Body of pancreas (tissue), 4 donors: Measurements from ENCODE around the gene TXNDC11. TPM values are rescaled to one million over a fixed set of nuclear protein-coding genes. Genes with fewer than 3 reads are reported as not detected.
A peak's percentile ranks its signal among the peaks of the same experiment; 100 is the strongest.

Experiments used
- ATAC-seq: fragments of 150-250 bp; one replicate; pipeline ENCODE4 v1.9.1; 2016
- DNase-seq, 4 donors: peaks; one replicate each; pipeline ENCODE4 v3.0.0-alpha.2; 2019
- H3K27ac ChIP-seq, 4 donors: fragments of 200-600 bp; sonication (generic); 1 replicate in 3 of 4; 2 replicates in 1 of 4; pipeline versions ENCODE4 v1.5.1 to v1.6.1; 2016 to 2019; ENCODE audit warnings: mild to moderate bottlenecking in 1 of 4, mixed read lengths in 1 of 4, moderate library complexity in 1 of 4
- H3K27me3 ChIP-seq, 2 donors: fragments of 200-600 bp; sonication (generic); one replicate each; pipeline ENCODE4 v1.6.0; 2016; ENCODE audit warnings: mild to moderate bottlenecking in 1 of 2
- H3K36me3 ChIP-seq, 2 donors: fragments of 200-600 bp; sonication (generic); replicated peaks in 1 of 2; 2 replicates each; pipeline ENCODE4 v1.5.1; 2016; ENCODE audit warnings: low read depth in 2 of 2; ENCODE audit not compliant: insufficient read depth in 1 of 2
- H3K4me1 ChIP-seq: fragments of 200-600 bp; sonication (generic); one replicate; pipeline ENCODE4 v1.6.0; 2016
- H3K4me3 ChIP-seq, 2 donors: fragments of 200-600 bp; sonication (generic); 1 replicate in 1 of 2; 2 replicates in 1 of 2; pipeline ENCODE4 v1.5.1; 2016 to 2019
- H3K9me3 ChIP-seq, 3 donors: fragments of 200-600 bp; sonication (generic); 1 replicate in 2 of 3; 2 replicates in 1 of 3; pipeline ENCODE4 v1.5.1; 2016
- CTCF ChIP-seq, 7 experiments: fragments of 450-650 bp in 4 of 7; fragments of 200-600 bp in 3 of 7; sonication (generic) in 3 of 7; IDR thresholded peaks; one replicate each; pipeline ENCODE4 v1.5.1; 2016 to 2019; ENCODE audit warnings: antibody characterized with exemption in 7 of 7
- POLR2A ChIP-seq, 3 donors: fragments of 450-650 bp; IDR thresholded peaks; one replicate each; pipeline ENCODE4 v1.6.1; 2016; ENCODE audit warnings: antibody characterized with exemption in 3 of 3, mild to moderate bottlenecking in 2 of 3
- WGBS, 2 donors: methylation state at CpG; one replicate each; pipeline ENCODE4 v1.1.5; 2017; 5-methylcytosine and 5-hydroxymethylcytosine counted together
- intact Hi-C: fragments of 100-400 bp; cut with DNase I; formaldehyde crosslinking; loops from one replicate; pipeline ENCODE4 v1.15.1; 2023
- small RNA-seq: library from RNA; depleted of rRNA; stranded (forward); fragments of <200 nt; gene quantifications from one replicate; pipeline ENCODE3, GENCODE V24; 2016
- total RNA-seq, 2 donors: library from RNA; depleted of rRNA; stranded (reverse); fragments of >200 nt; gene quantifications; one replicate each; pipeline ENCODE4 v1.1.0, GENCODE V29; 2016

The TXNDC11 gene
- total RNA-seq, 2 donors from 2014 or later, result 38.4 to 90.3 TPM

- Histone ChIP-seq H3K36me3 (no peaks in the 10 kb centered on the region), H3K4me3 (no peak overlapping the region), H3K9me3 (no peaks in the 10 kb centered on the region), H3K27me3 (no peaks in the 10 kb centered on the region), H3K4me1 (peaks cover 27% of the 10 kb centered on the region), H3K27ac (peak overlapping the region in 2 of 4 donors; percentile 18 to 47)
- 36 to 41% methylated on average over 9 to 12 of the region's 12 CpGs for WGBS, 2 donors
- DNase-seq (peak in 1 of 4 donors; percentile 24), ATAC-seq (peak; percentile 21)
- TF ChIP-seq CTCF (IDR thresholded peaks at IDR 0.05) (no peak), POLR2A (IDR thresholded peaks at IDR 0.05) (no peak)
- intact Hi-C loops, result no loop called here
These were observed 112.5 kb downstream of the TXNDC11 start for GRCh38 chr16:11630046-11630767.

Small RNA genes lying within 50 kb of the gene (small RNA-seq; reads per million reads assigned to genes)
- gene RF00017, result not detected

Other genes starting within 250 kb of the TXNDC11 start
- 10 to 100 TPM; 24.9 to 25.7 TPM for gene LITAF, start 155.9 kb downstream of the TXNDC11 start, total RNA-seq
- 10 to 100 TPM in 1 of 2 donors, 1 to 10 TPM in 1; 7.5 to 10.9 TPM for gene SNN, start 74.4 kb downstream of the TXNDC11 start, total RNA-seq
- 10 to 100 TPM; 26.4 to 49.5 TPM for gene ZC3H7A, start 54.4 kb upstream of the TXNDC11 start, total RNA-seq
- 100 to 1,000 TPM; 199 to 246 TPM for gene RSL1D1, start 108.7 kb upstream of the TXNDC11 start, total RNA-seq
- 10 to 100 TPM; 22.4 to 43.6 TPM for gene GSPT1, start 173.1 kb upstream of the TXNDC11 start, total RNA-seq
- gene NPIPB2, start 199.2 kb upstream of the TXNDC11 start, total RNA-seq, result 1 to 10 TPM; 1.8 to 2.3 TPM
- not detected for gene TNFRSF17, start 222.4 kb upstream of the TXNDC11 start, total RNA-seq
- gene SNX29, start 233.9 kb upstream of the TXNDC11 start, total RNA-seq, result 10 to 100 TPM in 1 of 2 donors, 1 to 10 TPM in 1; 7.3 to 10.1 TPM